ENCODE data around the gene NAXE.

- TF ChIP-seq CTCF (conservative IDR thresholded peaks at IDR 0.05; ENCODE audit: low read depth, low read length) (no peak), EZH2phosphoT487 (IDR thresholded peaks at IDR 0.05; ENCODE audit: borderline replicate concordance, low read length) (no peak)
These were observed 2.0 kb upstream of the NAXE start for GRCh38 chr1:156589546-156589945.

Measured in PC-3 (cell line).